H1 (cell line): ENCODE results near the gene SPEM3. TPM values are rescaled to one million over a fixed set of nuclear protein-coding genes. Genes with fewer than 3 reads are reported as not detected.

Source experiments
- CTCF ChIA-PET: fragments of 300-600 bp; sonication (Branson Sonifier 250); formaldehyde crosslinking; loops from one replicate; lab custom pipeline; 2021; ENCODE audit not compliant: partially characterized antibody; lab: Charles Lee
- POLR2A ChIA-PET: fragments of 300-600 bp; sonication (Branson Sonifier 250); formaldehyde crosslinking; loops from one replicate; lab custom pipeline; 2021; ENCODE audit warnings: inconsistent platforms; ENCODE audit not compliant: partially characterized antibody; lab: Charles Lee
- DNase-seq, 2 experiments: peaks; one replicate each; pipeline versions ENCODE4 v3.0.0 to v3.0.0-alpha.2; 2010 to 2022; ENCODE audit warnings: low spot score in 2 of 2, low read depth in 1 of 2, mixed read lengths in 1 of 2
- FAIRE-seq: peaks from 2 replicates; lab custom pipeline; 2011; peaks lifted over from hg19 to GRCh38; lab: Jason Lieb, UNC
- H2AFZ ChIP-seq: 2 replicates; pipeline ENCODE4 v1.8.1; 2012; ENCODE audit warnings: low read length, inconsistent platforms
- H2AK5ac ChIP-seq: 2 replicates; pipeline ENCODE4 v1.6.1; 2013; ENCODE audit warnings: low read depth, low read length
- H2BK120ac ChIP-seq: replicated peaks from 2 replicates; pipeline ENCODE3; 2013; ENCODE audit warnings: low read depth, low read length, inconsistent platforms
- H2BK12ac ChIP-seq: 2 replicates; pipeline ENCODE4 v1.6.1; 2013; ENCODE audit warnings: low read depth, low read length
- H2BK15ac ChIP-seq: 2 replicates; pipeline ENCODE4 v1.6.1; 2013; ENCODE audit warnings: low read length
- H2BK20ac ChIP-seq: 2 replicates; pipeline ENCODE4 v1.6.1; 2013; ENCODE audit warnings: low read length
- H2BK5ac ChIP-seq: 2 replicates; pipeline ENCODE4 v1.6.1; 2013; ENCODE audit warnings: low read depth, low read length
- H3K14ac ChIP-seq: 2 replicates; pipeline ENCODE4 v1.6.1; 2013; ENCODE audit warnings: inconsistent platforms; ENCODE audit not compliant: insufficient read length
- H3K18ac ChIP-seq: 2 replicates; pipeline ENCODE4 v1.6.1; 2013; ENCODE audit warnings: low read length; ENCODE audit errors: extremely low read depth
- H3K23ac ChIP-seq: 2 replicates; pipeline ENCODE4 v1.6.1; 2013; ENCODE audit warnings: inconsistent platforms; ENCODE audit not compliant: insufficient read length
- H3K23me2 ChIP-seq: 2 replicates; pipeline ENCODE4 v1.6.1; 2013; ENCODE audit warnings: low read depth, low read length
- H3K27ac ChIP-seq: 2 replicates; pipeline ENCODE4 v1.6.1; 2011; ENCODE audit warnings: low read depth, low read length, inconsistent platforms
- H3K27me3 ChIP-seq, 4 experiments: replicated peaks in 1 of 4; 1 replicate in 1 of 4; 2 replicates in 3 of 4; pipeline versions ENCODE4 v1.6.1 to v1.8.1; 2011 to 2013; ENCODE audit warnings: low read length in 3 of 4, mild to moderate bottlenecking in 3 of 4, inconsistent platforms in 2 of 4, mixed read lengths in 2 of 4, moderate library complexity in 1 of 4; ENCODE audit not compliant: control insufficient read depth in 3 of 4, insufficient read depth in 3 of 4; ENCODE audit errors: extremely low read depth in 1 of 4
- H3K36me3 ChIP-seq, 4 experiments: 2 replicates each; pipeline versions ENCODE4 v1.6.1 to v1.8.1; 2011 to 2013; ENCODE audit warnings: mild to moderate bottlenecking in 4 of 4, low read length in 3 of 4, moderate library complexity in 2 of 4, control low read depth in 1 of 4, inconsistent platforms in 1 of 4; ENCODE audit not compliant: insufficient read depth in 4 of 4, control insufficient read depth in 2 of 4
- H3K4ac ChIP-seq: replicated peaks from 2 replicates; pipeline ENCODE3; 2013; ENCODE audit warnings: low read length, low read depth, mixed read lengths, inconsistent platforms; ENCODE audit not compliant: insufficient read length
- H3K4me1 ChIP-seq, 4 experiments: replicated peaks in 1 of 4; 1 replicate in 1 of 4; 2 replicates in 3 of 4; pipeline versions ENCODE4 v1.6.1 to v1.8.1; 2011 to 2013; ENCODE audit warnings: low read length in 3 of 4, inconsistent platforms in 2 of 4, mixed read lengths in 1 of 4; ENCODE audit not compliant: insufficient read depth in 4 of 4, control insufficient read depth in 3 of 4
- H3K4me2 ChIP-seq, 2 experiments: 2 replicates each; pipeline versions ENCODE4 v1.6.1 to v1.8.1; 2011 to 2013; ENCODE audit warnings: low read depth in 2 of 2, low read length in 2 of 2, control low read depth in 1 of 2, inconsistent platforms in 1 of 2, mild to moderate bottlenecking in 1 of 2; ENCODE audit not compliant: insufficient read depth in 1 of 2
- H3K4me3 ChIP-seq, 4 experiments: fragments of 200-600, 300-600 bp in 1 of 4; sonication (generic), shearing (Covaris generic), sonication (Bioruptor Twin) in 1 of 4; 2 replicates each; pipeline versions ENCODE4 v1.5.1 to v1.8.1; 2011 to 2016; ENCODE audit warnings: low read length in 4 of 4, low read depth in 3 of 4, control low read depth in 2 of 4, inconsistent platforms in 2 of 4, mild to moderate bottlenecking in 2 of 4, mixed read lengths in 1 of 4, moderate library complexity in 1 of 4; ENCODE audit not compliant: insufficient read depth in 2 of 4; ENCODE audit errors: extremely low read depth in 1 of 4
- H3K56ac ChIP-seq: replicated peaks from 2 replicates; pipeline ENCODE3; 2013; ENCODE audit warnings: low read depth, mild to moderate bottlenecking, mixed read lengths, low read length, inconsistent platforms; ENCODE audit not compliant: insufficient read length
- H3K79me1 ChIP-seq: 2 replicates; pipeline ENCODE4 v1.6.1; 2013; ENCODE audit warnings: low read depth, low read length, control low read depth
- H3K79me2 ChIP-seq, 2 experiments: 2 replicates each; pipeline versions ENCODE4 v1.6.1 to v1.8.1; 2012 to 2013; ENCODE audit warnings: low read length in 2 of 2, mild to moderate bottlenecking in 2 of 2, inconsistent platforms in 1 of 2; ENCODE audit not compliant: insufficient read depth in 2 of 2, control insufficient read depth in 1 of 2
- H3K9ac ChIP-seq, 4 experiments: replicated peaks in 1 of 4; 1 replicate in 1 of 4; 2 replicates in 3 of 4; pipeline versions ENCODE4 v1.6.1 to v1.8.1; 2011 to 2013; ENCODE audit warnings: low read depth in 3 of 4, low read length in 3 of 4, control low read depth in 2 of 4, mild to moderate bottlenecking in 2 of 4, moderate library complexity in 2 of 4, inconsistent platforms in 1 of 4; ENCODE audit errors: extremely low read depth in 1 of 4
- H3K9me3 ChIP-seq, 2 experiments: 2 replicates each; pipeline versions ENCODE4 v1.6.1 to v1.8.1; 2012 to 2013; ENCODE audit warnings: mild to moderate bottlenecking in 2 of 2, moderate library complexity in 2 of 2, control low read depth in 1 of 2, inconsistent platforms in 1 of 2, low read depth in 1 of 2, low read length in 1 of 2, mixed read lengths in 1 of 2; ENCODE audit not compliant: insufficient read depth in 2 of 2
- H4K20me1 ChIP-seq, 2 experiments: replicated peaks in 1 of 2; 2 replicates each; pipeline versions ENCODE3 to v1.8.1; 2011 to 2013; ENCODE audit warnings: inconsistent platforms in 2 of 2, low read length in 2 of 2, mild to moderate bottlenecking in 1 of 2; ENCODE audit not compliant: insufficient read depth in 2 of 2, control insufficient read depth in 1 of 2
- H4K5ac ChIP-seq: 2 replicates; pipeline ENCODE4 v1.6.1; 2013; ENCODE audit warnings: low read length, low read depth, mixed read lengths, inconsistent platforms; ENCODE audit not compliant: insufficient read length
- H4K8ac ChIP-seq: 2 replicates; pipeline ENCODE4 v1.8.0; 2013; ENCODE audit warnings: mild to moderate bottlenecking, moderate library complexity, low read length, inconsistent platforms; ENCODE audit not compliant: insufficient read depth; ENCODE audit errors: extremely low read depth
- H4K91ac ChIP-seq: replicated peaks from 2 replicates; pipeline ENCODE3; 2013; ENCODE audit warnings: low read length, mixed read lengths, inconsistent platforms; ENCODE audit not compliant: insufficient read length
- TCF12 ChIP-seq: IDR thresholded peaks from 2 replicates; pipeline ENCODE4 v1.6.1; 2011; ENCODE audit warnings: low read depth, mild to moderate bottlenecking, low read length
- YY1 ChIP-seq: IDR thresholded peaks from 2 replicates; pipeline ENCODE4 v1.6.1; 2011; ENCODE audit warnings: low read depth, mild to moderate bottlenecking, low read length
- WGBS, 2 experiments: shearing (Covaris generic) in 1 of 2; methylation state at CpG; one replicate each; pipeline versions ENCODE4 v1.1.6 to v1.1.7; 2013 to 2015; ENCODE audit warnings: low lambda C conversion rate in 2 of 2, mixed read lengths in 2 of 2, inconsistent platforms in 1 of 2, low coverage in 1 of 2, missing lambda C conversion rate in 1 of 2; ENCODE audit not compliant: insufficient replicate concordance in 2 of 2, insufficient coverage in 1 of 2, insufficient read length in 1 of 2; ENCODE audit errors: extremely low coverage in 1 of 2, missing lambda C conversion rate in 1 of 2; 5-methylcytosine and 5-hydroxymethylcytosine counted together
- polyA plus RNA-seq, 7 experiments: library from polyadenylated mRNA; depleted of rRNA in 3 of 7; stranded (reverse) in 5 of 7; unstranded in 2 of 7; fragments of >200 nt in 5 of 7; fragments of 200-250 nt in 2 of 7; gene quantifications; 1 replicate in 5 of 7; 2 replicates in 1 of 7; 4 replicates in 1 of 7; pipeline versions ENCODE4 v1.2.1 to v1.2.3, GENCODE V29; 2011 to 2013; ENCODE audit warnings: missing spikeins in 2 of 7, mixed read lengths in 2 of 7
- total RNA-seq: library from RNA; stranded (reverse); fragmentation: NEBNext Ultra II Directional; extraction: Animal tissue kit (Norgen Biotek cat#: 25700); gene quantifications from 2 replicates; pipeline ENCODE4 v1.2.1, GENCODE V29; 2021

The SPEM3 gene
- total and polyA plus RNA-seq, 2 of the 8 experiments (the other 6 are each of a cell fraction or from before 2014, with no cell fraction given), result 0.02 TPM; not detected in 1

DNA sequence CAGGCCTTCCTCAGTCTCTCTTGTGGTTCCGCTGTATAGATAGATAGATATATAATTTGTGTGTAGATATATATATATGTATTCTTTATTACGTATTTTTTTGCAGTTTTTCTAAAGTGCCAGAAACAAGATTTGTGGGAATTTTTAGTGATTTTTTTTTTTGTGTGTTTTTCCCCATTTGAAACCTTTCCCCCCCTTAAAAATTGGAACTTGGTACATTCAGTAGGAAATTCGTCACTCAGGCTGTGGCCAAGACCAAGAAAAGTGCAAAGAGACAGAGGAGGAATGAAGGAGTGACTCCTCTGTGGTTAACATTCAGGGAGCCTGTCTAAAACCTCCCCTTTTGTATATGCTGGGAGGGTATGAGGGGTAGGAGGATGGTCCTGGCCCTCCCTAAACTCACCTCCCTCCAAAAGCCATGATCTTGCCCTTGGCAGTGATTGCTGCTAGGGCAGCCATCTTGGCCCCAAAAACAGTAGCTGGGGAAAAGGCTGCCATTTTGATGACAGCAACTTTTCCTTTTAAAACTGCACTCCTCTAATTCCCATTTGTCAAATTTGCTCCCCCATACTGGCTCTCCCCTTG is 31.4 kb downstream of the SPEM3 start:
- no peak for FAIRE-seq
- peaks cover 5% of the 10 kb centered on the region for H3K23me2 ChIP-seq
- 91% methylated on average over 3 of the region's 3 CpGs; no CpG with 5 or more reads in 1 of the 2 experiments for WGBS, 2 experiments

More for the DNA sequence above, 31.4 kb downstream of the SPEM3 start:
- POLR2A ChIA-PET, result interaction anchor here (0.7 to 13.8 kb wide), 5 partner anchors 10 to 197 kb away, joined by 3 to 200 read pairs (median 3); partner anchors contain the start of genes POLR2A, SLC35G6 and ZBTB4
- Histone ChIP-seq H3K4ac (no peak overlapping the region), H4K91ac (no peak overlapping the region), H4K8ac (no peak overlapping the region), H3K4me1 (peaks cover 2 to 18% (median 7%) of the 10 kb centered on the region in 4 experiments), H2AFZ (no peak overlapping the region), H3K9me3 (no peaks in the 10 kb centered on the region), H2BK15ac (no peak overlapping the region), H3K56ac (no peak overlapping the region), H3K18ac (no peak overlapping the region), H4K5ac (no peak overlapping the region), H2BK5ac (no peak overlapping the region), H3K79me2 (no peaks in the 10 kb centered on the region), H3K23ac (no peak overlapping the region), H3K4me3 (no peak overlapping the region), H3K14ac (no peak overlapping the region), H2AK5ac (no peak overlapping the region), H2BK20ac (no peak overlapping the region), H2BK120ac (no peak overlapping the region), H2BK12ac (no peak overlapping the region), H3K79me1 (no peaks in the 10 kb centered on the region), H3K27ac (no peak overlapping the region), H3K4me2 (no peak overlapping the region), H4K20me1 (no peaks in the 10 kb centered on the region), H3K27me3 (no peaks in the 10 kb centered on the region), H3K9ac (no peak overlapping the region), H3K36me3 (peaks cover 0 to 2% (median 0%) of the 10 kb centered on the region in 4 experiments; a peak in 2 of 8 replicates)
- no peak for DNase-seq
- CTCF ChIA-PET, result interaction anchor here (0.8 to 2.1 kb wide), 4 partner anchors 16 to 54 kb away, joined by 3 to 5 read pairs (median 4); no protein-coding TSS in a partner anchor
- no peak for TF ChIP-seq TCF12
- peak; percentile 91 for TF ChIP-seq YY1
